Activated CD8-positive, alpha-beta memory T cell treated with anti-CD3 and anti-CD28 coated beads, Interleukin-2, amount 50 U/mL, for 24 hours (primary cell): ENCODE results near the gene NUMBL.

Experiments
- DNase-seq: peaks from one replicate; pipeline ENCODE4 v3.0.0-alpha.2; 2020; ENCODE audit errors: extremely low read depth

Gene NUMBL

DNA sequence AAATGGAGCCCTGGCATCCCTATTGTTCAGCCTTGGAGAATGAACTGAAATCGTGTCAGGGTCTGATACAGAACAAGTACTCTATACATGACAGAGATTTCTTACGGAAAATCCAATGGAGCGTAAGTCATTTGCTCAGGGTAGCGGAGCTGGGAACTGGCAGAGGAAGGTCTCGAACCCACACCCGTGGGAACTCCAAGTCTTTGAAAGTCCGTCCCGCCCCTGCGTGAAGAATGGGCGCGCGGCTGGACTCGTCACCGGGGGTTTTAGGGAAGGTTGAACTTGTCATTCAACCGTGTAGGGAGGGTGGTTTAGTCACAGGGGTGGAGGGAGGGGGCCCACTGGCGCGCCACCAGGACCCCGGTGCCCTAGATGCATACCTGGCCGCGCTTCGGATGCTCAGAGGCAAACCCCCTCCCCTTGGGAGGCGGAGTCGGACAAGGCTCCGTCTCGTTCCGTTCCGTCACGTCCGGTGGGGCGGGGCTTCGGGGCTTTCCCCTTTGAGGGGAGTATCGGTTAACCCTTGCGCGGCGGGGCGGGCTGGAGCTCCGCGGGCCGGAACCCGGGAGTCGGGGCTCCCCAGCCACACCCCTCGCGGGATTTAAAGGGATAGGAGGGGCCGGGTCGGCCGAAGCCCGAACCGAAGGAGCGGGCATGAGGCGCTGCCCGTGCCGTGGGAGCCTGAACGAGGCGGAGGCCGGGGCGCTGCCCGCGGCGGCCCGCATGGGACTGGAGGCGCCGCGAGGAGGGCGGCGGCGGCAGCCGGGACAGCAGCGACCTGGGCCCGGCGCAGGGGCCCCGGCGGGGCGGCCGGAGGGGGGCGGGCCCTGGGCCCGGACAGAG is 26.3 kb upstream of the NUMBL start, which contains the start of the genes COQ8B and ITPKC:
TSS of gene COQ8B (minus strand) at position 405 of the 843 bp plus-strand sequence. CDS start 2,254 bp downstream, outside the sequence.
TSS of gene ITPKC (plus strand) at position 631 of the 843 bp plus-strand sequence. CDS start at position 655, 24 bp downstream.
- peak; percentile 100 for DNase-seq

DNA sequence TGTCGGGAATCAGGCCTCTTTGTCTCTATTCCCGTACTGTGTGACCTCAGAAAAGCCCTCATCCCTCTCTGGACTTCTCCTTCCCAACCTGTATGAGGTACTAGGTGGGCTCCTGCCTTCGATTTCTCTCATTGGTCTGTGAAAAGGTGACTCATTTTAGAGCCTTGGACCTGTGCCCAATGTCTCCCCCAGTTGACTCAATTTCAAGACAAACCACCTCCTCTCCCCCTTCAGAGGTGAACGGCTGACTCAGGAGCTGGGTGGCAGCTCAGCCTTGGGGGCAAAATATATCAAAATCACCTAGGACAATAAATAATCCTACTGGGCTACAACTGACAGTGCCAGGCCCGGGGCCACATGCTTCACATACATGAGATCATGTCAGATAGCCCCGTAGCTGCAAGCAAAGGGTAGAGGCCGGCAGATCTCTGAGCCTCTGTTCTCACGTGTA is 25.6 kb upstream of the NUMBL start:
- peak; percentile 53 for DNase-seq

DNA sequence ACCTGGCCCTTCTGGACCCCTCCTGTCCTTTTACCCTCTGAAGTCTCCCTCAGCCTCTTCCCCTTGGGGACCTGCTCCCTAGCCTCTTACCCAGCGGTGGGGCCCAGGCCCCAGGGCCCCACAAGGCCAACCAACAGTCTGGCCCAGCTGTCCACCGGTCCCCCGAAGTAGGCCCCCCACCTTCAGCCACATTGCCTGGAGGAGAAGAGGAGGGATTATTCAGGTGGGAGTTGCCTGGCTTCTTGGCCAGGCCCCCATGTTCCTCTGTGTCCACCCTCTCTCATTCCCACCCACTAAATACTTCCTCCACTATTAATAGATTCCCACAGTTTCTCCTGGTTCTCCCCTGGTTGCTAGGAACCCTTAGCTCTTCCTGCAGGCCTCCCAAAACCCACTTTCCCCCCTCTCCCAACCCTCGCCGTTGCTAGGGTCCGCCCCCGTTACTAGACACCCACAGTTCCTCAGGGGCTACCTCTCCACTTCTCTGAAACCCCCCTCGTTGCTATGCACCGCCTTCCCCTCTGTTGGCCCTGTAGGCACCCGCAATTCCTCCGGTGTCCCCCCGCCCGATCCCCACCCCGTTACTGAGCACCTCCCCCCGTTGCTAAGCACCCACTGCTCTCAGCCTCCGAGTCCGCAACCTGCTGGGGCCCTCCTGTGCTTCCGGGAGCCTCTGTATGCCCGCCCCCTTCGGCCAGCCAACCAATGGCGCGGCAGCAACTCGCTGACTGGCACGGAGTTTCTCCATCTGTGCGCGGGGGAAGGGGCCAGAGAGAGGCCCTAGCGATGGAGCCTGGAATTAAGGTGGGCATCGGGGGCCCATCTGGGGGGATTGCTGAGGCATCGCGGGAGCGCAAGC is 24.2 kb upstream of the NUMBL start:
- DNase-seq, result peak; percentile 84

DNA sequence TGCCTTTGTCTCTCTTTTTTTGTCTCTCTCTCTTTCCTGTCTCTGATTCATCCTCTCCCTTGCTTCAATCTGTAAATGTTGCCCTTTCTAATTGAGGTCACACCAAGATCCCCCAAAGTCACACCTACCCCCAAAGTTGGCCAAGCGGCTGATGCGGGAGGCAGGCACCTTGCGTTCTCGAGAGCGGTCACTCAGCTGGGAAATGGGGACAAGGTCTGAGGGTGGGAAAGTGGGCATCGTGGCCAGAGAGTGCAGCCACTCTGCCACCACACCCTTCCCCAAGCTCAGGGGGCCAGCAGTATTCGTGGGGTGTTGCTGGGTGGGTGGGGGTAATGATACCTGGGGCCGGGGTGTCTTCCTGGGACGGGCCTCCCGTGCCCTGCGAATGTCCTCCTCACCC is 23.5 kb upstream of the NUMBL start:
- no peak for DNase-seq

DNA sequence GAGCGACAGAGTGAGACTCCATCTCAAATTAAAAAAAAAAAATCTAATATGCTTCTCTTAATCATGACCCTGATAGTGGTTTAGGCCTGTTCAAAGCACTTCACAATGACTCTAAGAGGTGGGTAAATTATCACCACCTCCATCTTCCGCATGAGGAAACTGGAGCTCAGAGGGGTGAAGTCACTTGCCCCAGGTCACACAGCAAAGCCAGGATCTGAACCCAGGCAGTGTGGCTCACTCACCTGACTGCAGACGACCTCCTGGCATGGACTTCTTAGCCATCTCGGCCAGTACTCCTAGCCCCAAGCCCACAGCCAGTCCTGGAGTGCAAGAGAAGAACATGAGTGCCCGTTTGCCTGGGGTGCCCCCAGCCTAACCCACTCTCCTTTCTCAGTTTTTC is 19.4 kb upstream of the NUMBL start:
- no peak for DNase-seq

DNA sequence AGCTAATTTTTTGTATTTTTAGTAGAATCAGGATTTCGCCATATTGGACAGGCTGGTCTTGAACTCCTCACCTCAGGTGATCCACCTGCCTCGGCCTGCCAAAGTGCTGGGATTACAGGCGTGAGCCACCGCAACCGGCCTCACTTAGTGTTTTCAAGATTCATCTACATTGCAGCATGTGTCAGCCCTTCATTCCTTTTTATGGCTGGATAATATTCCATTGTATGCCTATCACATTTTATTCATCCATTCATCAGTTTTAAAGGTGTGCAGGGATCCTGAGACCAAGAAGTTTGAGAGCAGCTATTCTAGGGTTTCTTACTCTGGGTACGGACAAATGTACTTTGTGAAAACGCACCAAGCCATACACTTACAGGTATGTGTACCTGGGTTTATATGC is 17.2 kb upstream of the NUMBL start:
- no peak for DNase-seq

DNA sequence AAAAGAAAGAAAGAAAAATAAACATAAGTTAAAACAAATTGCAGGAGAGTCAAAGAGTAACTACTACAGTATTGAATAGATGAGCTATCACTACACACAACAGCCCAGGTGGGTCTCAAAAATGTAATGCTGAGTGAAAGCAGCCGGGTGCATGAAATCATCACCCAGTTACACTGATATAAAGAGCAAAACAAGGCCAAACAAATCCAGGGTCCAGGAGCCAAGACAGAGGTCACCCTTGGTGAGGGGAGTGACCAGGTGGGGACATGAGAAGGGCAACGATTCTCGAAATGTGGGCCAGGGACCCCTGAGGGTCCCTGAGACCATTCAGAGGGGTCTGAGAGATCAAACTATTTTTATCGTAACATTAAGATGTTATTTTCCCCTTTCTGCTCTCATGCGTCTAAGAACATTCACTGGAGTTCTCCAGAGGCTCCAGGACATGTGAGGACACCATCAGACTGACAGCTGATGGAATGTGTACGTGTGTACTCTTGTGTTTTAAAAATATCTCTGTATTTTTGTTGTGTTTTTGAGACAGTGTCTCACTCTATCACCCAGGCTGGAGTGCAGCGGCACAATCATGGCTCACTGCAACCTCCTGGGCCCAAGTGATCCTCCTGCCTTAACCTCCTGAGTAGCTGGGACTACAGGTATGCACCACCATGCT is 15.6 kb upstream of the NUMBL start:
- DNase-seq, result no peak

DNA sequence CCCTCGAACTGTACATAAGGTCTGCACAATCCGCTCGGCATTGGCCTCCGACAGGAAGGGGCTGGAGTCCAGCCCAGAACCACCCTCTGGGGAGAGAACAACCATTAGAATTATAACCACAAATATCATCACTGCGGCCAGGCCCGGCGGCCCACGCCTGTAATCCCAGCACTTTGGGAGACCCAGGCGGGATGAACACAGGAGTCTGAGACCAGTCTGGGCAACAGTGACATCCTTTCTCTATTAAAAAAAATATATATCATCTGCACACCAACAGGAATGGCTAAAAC is 14.9 kb upstream of the NUMBL start:
- DNase-seq, result no peak

DNA sequence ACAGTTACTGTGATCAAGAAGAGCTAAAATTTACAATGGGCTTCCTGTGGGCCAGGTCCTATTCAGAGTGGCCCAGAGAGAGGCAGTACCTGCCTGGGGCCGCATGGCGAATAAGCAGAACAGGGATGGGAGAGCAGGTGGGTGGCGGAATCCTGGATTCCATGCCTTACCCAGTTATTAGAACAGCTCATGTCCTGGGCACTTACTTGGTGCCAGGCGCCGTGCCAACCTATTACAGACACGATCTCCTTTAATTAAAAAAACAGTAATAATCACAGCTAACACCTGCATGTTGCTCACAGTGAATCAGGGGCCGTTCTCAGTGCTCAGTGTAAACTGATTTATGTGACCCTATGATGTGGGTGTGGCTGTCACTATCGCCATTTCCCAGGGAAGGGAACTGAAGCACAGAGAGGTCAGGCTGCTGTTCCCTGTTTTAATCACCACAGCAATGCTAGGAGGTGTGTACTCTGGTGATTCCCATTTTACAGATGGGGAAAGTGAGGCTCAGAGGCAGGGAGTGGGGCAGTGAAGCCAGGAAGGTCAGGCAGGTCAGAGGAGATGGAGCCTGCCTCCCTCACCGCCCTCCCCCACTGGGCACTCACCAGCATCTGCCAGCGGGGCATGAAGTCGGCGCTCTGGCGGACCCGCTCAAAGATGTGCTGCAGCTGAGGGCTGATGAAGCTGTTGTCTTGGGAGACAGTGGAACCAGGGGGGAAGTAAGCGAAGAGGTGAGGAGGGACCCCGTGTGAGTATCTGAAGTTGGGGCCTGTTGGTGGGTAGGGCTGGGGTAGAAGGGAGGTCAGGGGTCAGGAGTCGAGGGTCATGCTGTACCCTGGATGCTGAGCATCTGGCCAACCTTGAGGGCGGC is 14.3 kb upstream of the NUMBL start:
- DNase-seq, result no peak

DNA sequence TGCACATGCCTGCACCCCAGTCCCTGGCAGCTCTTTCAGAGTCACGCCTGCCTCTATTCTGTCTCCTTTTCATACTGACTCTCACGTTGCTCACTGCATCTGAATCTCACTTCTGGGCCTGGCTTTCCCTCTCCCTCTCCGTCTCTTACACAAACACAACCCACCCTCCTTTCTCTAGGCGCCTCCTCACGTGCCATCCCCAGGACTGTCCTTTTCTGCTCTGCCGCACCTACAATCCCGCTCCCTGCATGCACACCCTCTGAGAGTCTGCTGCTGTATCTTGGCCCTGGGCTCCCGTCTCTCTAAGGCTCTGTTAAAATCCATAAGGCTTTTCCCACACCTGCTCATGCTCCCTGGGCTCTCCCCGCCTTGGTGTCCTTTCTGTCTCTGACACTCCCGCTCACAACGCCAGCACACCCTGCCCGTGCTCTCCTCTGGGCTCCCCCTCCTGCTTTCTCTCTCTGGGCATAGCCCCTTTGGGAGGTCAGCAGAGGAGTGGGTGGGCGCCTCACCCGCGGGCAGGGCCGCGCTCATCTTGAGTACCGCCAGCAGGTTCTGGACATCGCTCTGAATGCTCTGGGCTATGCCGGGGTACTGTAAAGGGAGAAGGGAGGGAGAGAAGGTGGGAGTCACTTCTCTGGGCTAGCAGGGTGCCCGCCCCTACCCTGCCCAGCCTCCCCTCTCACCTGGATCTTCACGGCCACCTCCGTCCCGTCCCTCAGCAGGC is 12.7 kb upstream of the NUMBL start:
- DNase-seq, result no peak

DNA sequence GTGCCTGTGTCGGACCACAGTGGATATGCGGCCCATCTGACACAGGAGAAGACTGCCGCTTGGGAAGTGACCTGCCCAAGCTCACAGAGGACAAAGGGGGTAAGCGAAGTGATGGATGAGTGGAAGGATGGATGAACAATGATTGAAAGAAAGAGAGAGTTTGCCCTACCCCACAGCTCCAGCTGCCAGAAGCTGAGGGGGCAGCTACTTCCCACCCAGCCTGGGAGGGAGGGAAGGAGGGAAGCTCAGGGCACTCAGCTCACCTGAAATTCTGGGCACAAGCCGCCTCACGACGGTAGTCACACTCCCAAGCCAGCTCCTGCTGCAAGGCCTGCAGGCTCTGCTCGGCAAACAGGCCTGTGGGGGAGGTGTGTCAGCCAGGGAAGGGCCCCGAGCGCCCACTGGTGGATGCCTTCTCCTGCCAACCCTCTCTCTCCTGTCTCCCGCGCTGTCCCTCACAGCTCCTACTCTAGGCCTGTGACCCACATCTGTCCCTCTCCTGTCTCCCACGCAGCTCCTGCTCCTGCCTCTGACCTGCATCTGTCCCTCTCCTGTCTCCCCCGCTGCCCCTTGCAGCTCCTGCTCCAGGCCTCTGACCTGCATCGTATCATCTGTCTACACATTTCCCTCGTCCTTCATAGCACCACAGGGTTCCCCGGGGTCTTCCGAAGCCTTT is 12.0 kb upstream of the NUMBL start:
- DNase-seq, result no peak

DNA sequence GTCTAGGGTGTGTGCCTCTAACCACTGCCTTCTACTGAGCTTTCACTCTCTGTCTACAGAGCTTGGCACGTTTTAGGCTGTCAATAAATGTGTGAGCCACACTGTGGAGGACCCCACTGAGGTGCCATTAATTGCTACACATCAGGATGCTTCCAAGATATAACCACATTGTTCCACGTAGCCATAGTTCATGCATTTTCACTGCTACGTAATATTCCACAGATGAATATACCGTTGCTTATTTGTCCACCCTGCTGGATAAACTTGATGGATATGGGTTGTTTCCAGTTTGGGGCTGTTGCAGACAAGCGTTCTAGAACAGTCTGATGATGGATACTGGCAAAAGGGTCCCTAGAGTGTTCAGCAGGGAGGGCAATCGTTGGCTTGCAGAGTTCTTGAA is 11.3 kb upstream of the NUMBL start:
- no peak for DNase-seq

DNA sequence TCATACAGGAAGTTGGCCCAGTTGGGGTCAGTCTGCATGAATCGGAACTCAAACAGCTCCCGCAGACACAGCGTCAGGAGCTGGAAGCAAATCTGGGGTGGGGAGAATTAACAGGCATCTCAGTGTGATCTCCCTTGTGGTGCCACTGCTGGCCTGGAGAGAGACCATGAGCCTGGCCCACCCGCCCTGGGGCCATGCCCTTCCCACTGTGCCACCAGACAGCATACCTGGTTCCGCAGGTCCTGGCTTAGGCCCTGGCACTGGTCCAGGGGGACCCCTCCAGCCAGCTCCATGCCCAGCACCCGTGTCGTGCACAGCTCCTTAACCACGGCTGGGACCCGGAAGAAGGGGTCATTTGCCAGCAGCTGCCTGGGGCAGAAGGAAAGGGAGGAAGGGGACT is 9.6 kb upstream of the NUMBL start:
- no peak for DNase-seq

DNA sequence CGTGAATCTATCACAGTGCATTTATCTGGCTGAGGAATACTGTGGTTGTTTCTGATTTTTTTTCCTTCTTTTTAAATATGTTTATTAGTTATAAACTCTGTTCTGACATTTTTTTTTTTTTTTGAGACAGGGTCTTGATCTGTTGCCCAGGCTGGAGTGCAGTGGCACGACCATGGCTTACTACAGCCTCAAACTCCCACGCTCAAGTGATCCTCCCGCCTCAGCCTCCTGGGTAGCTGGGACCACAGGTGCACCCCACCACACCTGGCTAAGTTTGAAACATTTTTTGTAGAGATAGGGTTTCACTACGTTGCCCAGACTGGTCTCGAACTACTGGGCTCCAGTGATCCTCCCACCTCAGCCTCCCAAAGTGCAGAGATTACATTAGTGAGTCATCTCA is 6.6 kb upstream of the NUMBL start:
- no peak for DNase-seq

DNA sequence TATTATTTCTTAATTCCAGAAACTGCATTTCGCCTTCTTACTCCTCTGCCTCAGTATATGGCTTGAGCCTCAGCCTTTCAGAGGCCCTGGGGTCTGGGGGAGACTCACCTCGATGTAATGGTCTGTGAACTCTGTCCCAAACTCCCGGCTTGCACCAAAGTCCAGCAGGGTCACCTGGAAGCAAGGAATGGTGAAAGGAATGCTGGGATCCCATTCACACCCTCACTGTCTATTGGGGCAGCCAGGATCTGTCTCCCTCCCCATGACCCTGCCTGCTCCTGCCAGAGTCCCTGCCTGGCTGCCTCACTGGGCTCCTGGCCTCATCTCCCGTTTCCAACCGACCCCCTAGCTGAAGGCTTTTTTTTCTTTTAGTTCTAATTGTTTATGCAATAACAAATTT is 5.4 kb upstream of the NUMBL start:
- DNase-seq, result no peak

DNA sequence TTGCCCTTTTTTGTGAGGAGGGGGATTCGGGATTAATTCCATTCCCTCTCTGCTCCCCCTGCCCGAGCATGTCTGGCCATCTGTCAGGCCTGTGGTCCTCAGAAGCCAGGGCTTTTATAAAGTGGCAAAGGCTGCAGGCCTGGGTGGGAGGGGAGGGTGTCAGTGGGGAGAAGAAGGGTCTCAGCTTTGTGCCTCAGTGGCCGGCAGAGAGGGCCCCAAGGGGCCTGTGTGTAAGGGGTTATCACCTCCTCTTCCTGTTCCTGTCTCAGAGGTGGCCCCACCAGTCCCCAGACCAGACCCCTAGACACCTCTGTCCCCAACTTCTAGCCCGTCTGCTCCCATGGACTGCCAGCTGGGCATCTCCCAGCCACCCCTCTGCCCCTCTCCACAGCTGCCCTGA is 3.4 kb upstream of the NUMBL start:
- no peak for DNase-seq

DNA sequence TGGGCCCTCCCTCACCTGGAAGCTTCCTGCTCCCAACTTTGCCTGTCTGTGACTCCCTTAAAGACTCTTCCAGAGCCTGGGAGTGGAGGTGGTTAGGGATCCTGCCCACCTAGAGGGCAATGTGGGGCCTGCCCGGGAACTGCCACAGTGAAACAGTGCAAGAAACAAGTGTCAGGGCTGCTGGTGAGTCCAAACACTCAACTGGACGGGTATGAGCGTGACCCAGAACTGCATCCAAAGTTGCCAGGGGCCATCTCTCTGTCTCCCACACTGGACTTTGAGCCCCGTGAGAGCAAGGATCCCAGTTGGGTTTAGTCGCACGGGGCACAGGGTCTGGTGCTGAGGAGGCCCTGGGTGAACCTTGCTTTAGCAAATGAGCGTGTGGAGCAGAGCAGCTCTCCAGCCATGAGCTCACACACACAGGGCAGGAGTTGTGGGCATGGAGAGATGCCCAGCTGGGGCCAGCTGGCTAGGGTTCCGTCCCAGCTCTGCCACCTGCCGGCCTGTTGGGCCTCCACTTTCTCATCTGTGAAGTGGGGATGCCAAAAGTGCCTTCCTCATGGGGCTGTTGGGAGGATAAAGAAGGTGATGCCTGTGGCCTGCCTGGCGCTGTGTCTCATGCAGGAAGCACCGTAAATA is 2.8 kb upstream of the NUMBL start:
- DNase-seq, result no peak

DNA sequence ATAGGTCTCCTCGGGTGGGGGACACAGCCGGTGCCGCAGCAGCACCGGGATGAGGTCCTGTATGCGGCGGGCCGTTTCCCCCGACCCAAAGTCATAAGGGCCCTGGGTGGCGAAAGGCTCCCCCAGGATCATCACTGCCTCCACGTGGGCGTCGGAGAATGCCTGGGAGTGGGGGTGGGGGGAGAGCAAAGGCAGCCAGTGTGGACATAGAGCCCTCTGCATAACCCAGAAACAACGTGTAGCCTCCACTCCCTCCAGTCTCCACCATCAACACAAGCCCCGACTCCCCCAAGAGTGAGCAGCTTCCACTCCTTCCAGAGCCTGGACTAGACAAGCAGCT is 1.7 kb upstream of the NUMBL start:
- DNase-seq, result no peak

DNA sequence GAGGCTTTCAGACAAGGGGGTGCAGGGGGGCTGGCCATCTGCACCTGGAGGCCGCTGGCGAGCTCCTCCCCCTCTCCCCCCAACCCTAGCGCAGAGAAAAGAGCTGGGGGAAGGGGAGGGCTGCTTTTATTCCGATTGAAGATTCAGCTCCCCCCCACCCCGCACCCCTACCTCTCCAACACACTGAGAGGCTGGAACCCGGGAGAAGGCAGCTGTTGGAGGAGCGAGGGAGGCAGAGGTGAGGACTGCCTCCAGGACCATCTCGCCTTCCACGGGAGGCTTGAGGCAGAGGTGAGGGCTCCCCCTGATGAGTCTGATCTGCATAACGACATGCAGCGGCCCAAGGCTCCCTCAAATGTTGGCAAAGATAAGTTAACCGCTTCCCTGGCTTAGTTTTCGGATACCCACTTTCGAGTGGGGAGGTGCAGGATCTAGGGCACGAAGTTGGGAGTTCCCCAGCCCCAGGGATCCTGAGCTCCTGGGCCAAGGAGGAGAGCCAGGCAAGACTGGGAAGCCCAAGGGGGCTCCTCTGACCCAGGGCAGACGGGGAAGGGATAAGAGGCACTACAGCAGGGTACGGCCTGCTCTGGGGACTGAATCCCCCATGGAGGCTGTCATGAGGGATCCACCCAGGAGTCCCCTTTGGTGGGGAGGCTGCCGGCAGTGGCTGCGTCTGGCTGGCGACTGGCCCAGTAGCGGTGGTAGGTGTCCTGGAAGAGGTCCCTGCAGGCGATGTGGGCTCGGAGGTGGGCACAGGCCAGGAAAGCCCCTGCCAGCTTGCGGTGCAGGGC is 1.2 kb upstream of the NUMBL start:
- DNase-seq, result no peak
